IMR-90 (cell line): ENCODE measurements around the gene CDK17. TPM values are rescaled to one million over a fixed set of nuclear protein-coding genes. Genes with fewer than 3 reads are reported as not detected.

Experiments
- ATAC-seq: fragments of 200-7000 bp; cut with Tn5 transposase; 2 replicates; pipeline ENCODE4 v1.9.1; 2020; ENCODE audit warnings: low read depth, mild to moderate bottlenecking, moderate library complexity
- BruUV-seq: library from RNA; stranded (reverse); fragments of 400-500 nt; replicated peaks from 2 replicates; lab custom pipeline; 2021; lab: Mats Ljungman, UMichigan
- CTCF ChIA-PET: fragments of 300-600 bp; formaldehyde crosslinking; extraction: SDS; loops from one replicate; lab custom pipeline; 2021; ENCODE audit warnings: antibody characterized with exemption; lab: Yijun Ruan, JAX
- POLR2A ChIA-PET: fragments of 300-600 bp; sonication (Branson Sonifier 250); formaldehyde crosslinking; loops from one replicate; lab custom pipeline; 2022; ENCODE audit warnings: antibody characterized with exemption; ENCODE audit not compliant: unreplicated experiment; lab: Charles Lee
- DNase-seq: peaks from one replicate; pipeline ENCODE4 v3.0.0; 2013
- H2AFZ ChIP-seq: replicated peaks from 2 replicates; pipeline ENCODE3; 2013; ENCODE audit warnings: low read length, mild to moderate bottlenecking; ENCODE audit not compliant: poor library complexity
- H2AK5ac ChIP-seq: 2 replicates; pipeline ENCODE4 v1.6.1; 2013; ENCODE audit warnings: low read depth, low read length, inconsistent platforms
- H2AK9ac ChIP-seq: replicated peaks from 2 replicates; pipeline ENCODE3; 2013; ENCODE audit warnings: mild to moderate bottlenecking, low read depth, low read length, moderate library complexity; ENCODE audit not compliant: poor library complexity
- H2BK120ac ChIP-seq: 2 replicates; pipeline ENCODE4 v1.6.1; 2013; ENCODE audit warnings: low read depth, low read length, inconsistent platforms
- H2BK15ac ChIP-seq: 3 replicates; pipeline ENCODE4 v1.6.1; 2013; ENCODE audit warnings: low read depth, low read length, inconsistent platforms
- H2BK20ac ChIP-seq: 2 replicates; pipeline ENCODE4 v1.6.1; 2013; ENCODE audit warnings: low read depth, mild to moderate bottlenecking, inconsistent platforms, low read length, moderate library complexity
- H2BK5ac ChIP-seq: 2 replicates; pipeline ENCODE4 v1.6.1; 2013; ENCODE audit warnings: mild to moderate bottlenecking, low read depth, low read length, inconsistent platforms; ENCODE audit not compliant: poor library complexity, severe bottlenecking
- H3K14ac ChIP-seq: replicated peaks from 2 replicates; pipeline ENCODE4 v1.6.1; 2013; ENCODE audit warnings: low read depth, low read length, inconsistent platforms
- H3K18ac ChIP-seq: 2 replicates; pipeline ENCODE4 v1.6.1; 2013; ENCODE audit warnings: low read depth, low read length, control low read depth
- H3K23ac ChIP-seq: 2 replicates; pipeline ENCODE4 v1.6.1; 2013; ENCODE audit warnings: low read depth, low read length, inconsistent platforms
- H3K27ac ChIP-seq: 2 replicates; pipeline ENCODE4 v1.5.1; 2013; ENCODE audit warnings: mild to moderate bottlenecking, control low read depth, low read length; ENCODE audit not compliant: insufficient read depth
- H3K27me3 ChIP-seq: 2 replicates; pipeline ENCODE4 v1.6.1; 2013; ENCODE audit warnings: low read length; ENCODE audit not compliant: control insufficient read depth, insufficient read depth
- H3K36me3 ChIP-seq: 2 replicates; pipeline ENCODE4 v1.6.1; 2013; ENCODE audit warnings: low read length, mixed read lengths; ENCODE audit not compliant: control insufficient read depth, insufficient read depth
- H3K4ac ChIP-seq: 2 replicates; pipeline ENCODE4 v1.6.1; 2013; ENCODE audit warnings: low read depth, low read length, inconsistent platforms
- H3K4me1 ChIP-seq: 2 replicates; pipeline ENCODE4 v1.6.1; 2013; ENCODE audit warnings: low read length, mixed read lengths; ENCODE audit not compliant: control insufficient read depth, insufficient read depth
- H3K4me2 ChIP-seq: 2 replicates; pipeline ENCODE4 v1.6.1; 2013; ENCODE audit warnings: low read depth, mild to moderate bottlenecking, control low read depth, low read length, moderate library complexity
- H3K4me3 ChIP-seq: 2 replicates; pipeline ENCODE4 v1.5.1; 2013; ENCODE audit warnings: low read depth, mild to moderate bottlenecking, control low read depth, low read length, moderate library complexity; ENCODE audit not compliant: insufficient read depth
- H3K56ac ChIP-seq: 2 replicates; pipeline ENCODE4 v1.6.1; 2013; ENCODE audit warnings: low read length, inconsistent platforms; ENCODE audit not compliant: insufficient read depth; ENCODE audit errors: extremely low read depth
- H3K79me1 ChIP-seq, 2 experiments: 2 replicates each; pipeline ENCODE4 v1.6.1; 2013; ENCODE audit warnings: low read length in 2 of 2, inconsistent platforms in 1 of 2, low read depth in 1 of 2
- H3K9ac ChIP-seq: 2 replicates; pipeline ENCODE4 v1.6.1; 2013; ENCODE audit warnings: low read depth, low read length, control low read depth
- H3K9me1 ChIP-seq: 2 replicates; pipeline ENCODE4 v1.6.1; 2013; ENCODE audit warnings: low read length, inconsistent platforms; ENCODE audit not compliant: insufficient read depth
- H3K9me3 ChIP-seq: 2 replicates; pipeline ENCODE4 v1.6.1; 2013; ENCODE audit warnings: low read length; ENCODE audit not compliant: control insufficient read depth, insufficient read depth
- H4K20me1 ChIP-seq: 2 replicates; pipeline ENCODE4 v1.6.1; 2013; ENCODE audit warnings: low read length, inconsistent platforms; ENCODE audit not compliant: insufficient read depth
- H4K5ac ChIP-seq: 2 replicates; pipeline ENCODE4 v1.6.1; 2013; ENCODE audit warnings: mild to moderate bottlenecking, low read depth, low read length, control low read depth
- H4K8ac ChIP-seq, 2 experiments: 2 replicates each; pipeline ENCODE4 v1.6.1; 2013; ENCODE audit warnings: low read depth in 2 of 2, low read length in 2 of 2, control low read depth in 1 of 2, inconsistent platforms in 1 of 2
- H4K91ac ChIP-seq: 2 replicates; pipeline ENCODE4 v1.6.1; 2013; ENCODE audit warnings: low read depth, low read length, inconsistent platforms; ENCODE audit not compliant: insufficient read depth
- BHLHE40 ChIP-seq: fragments of 150-350 bp; IDR thresholded peaks from 2 replicates; pipeline ENCODE4 v1.6.1; 2016; ENCODE audit warnings: mild to moderate bottlenecking, low read depth, low read length
- CEBPB ChIP-seq: IDR thresholded peaks from 2 replicates; pipeline ENCODE4 v1.6.1; 2012; ENCODE audit warnings: low read depth, low read length, improper control_type of control experiment
- FOS ChIP-seq: fragments of 150-350 bp; IDR thresholded peaks from 2 replicates; pipeline ENCODE4 v1.6.1; 2016; ENCODE audit warnings: low read depth, low read length
- MAFK ChIP-seq: IDR thresholded peaks from 2 replicates; pipeline ENCODE4 v1.6.1; 2012; ENCODE audit warnings: low read depth, low read length, improper control_type of control experiment
- MAZ ChIP-seq: IDR thresholded peaks from 2 replicates; pipeline ENCODE4 v1.6.1; 2012; ENCODE audit warnings: low read depth, mild to moderate bottlenecking, low read length, improper control_type of control experiment, moderate library complexity, borderline replicate concordance
- MXI1 ChIP-seq: IDR thresholded peaks from 2 replicates; pipeline ENCODE4 v1.6.1; 2012; ENCODE audit warnings: low read depth, mild to moderate bottlenecking, low read length, moderate library complexity, borderline replicate concordance
- NFE2L2 ChIP-seq: fragments of 150-350 bp; IDR thresholded peaks from 2 replicates; pipeline ENCODE4 v1.6.1; 2016; ENCODE audit warnings: low read depth, mild to moderate bottlenecking, low read length
- POLR2A ChIP-seq: IDR thresholded peaks from 2 replicates; pipeline ENCODE4 v1.6.1; 2012; ENCODE audit warnings: mild to moderate bottlenecking, low read depth, low read length
- RAD21 ChIP-seq: IDR thresholded peaks from 2 replicates; pipeline ENCODE4 v1.6.1; 2012; ENCODE audit warnings: low read length, improper control_type of control experiment
- RCOR1 ChIP-seq: IDR thresholded peaks from 2 replicates; pipeline ENCODE4 v1.6.1; 2012; ENCODE audit warnings: mild to moderate bottlenecking, low read length, improper control_type of control experiment; ENCODE audit not compliant: insufficient replicate concordance
- RFX5 ChIP-seq: IDR thresholded peaks from 2 replicates; pipeline ENCODE4 v1.8.0; 2012; ENCODE audit warnings: low read depth, mild to moderate bottlenecking, low read length, moderate library complexity
- WGBS, 2 experiments: methylation state at CpG; one replicate each; pipeline versions ENCODE4 v1.1.5 to v1.1.7; 2013; ENCODE audit warnings: missing lambda C conversion rate in 2 of 2; ENCODE audit not compliant: insufficient read length in 1 of 2; ENCODE audit errors: extremely low coverage in 2 of 2; 5-methylcytosine and 5-hydroxymethylcytosine counted together
- dilution Hi-C: fragments of 300-500 bp; cut with HindIII; formaldehyde crosslinking; loops from one replicate; pipeline ENCODE4 v1.14.3; 2018; ENCODE audit warnings: low sequenced_read_pairs; ENCODE audit not compliant: unreplicated experiment
- in situ Hi-C: fragments of 300-500 bp; cut with MboI; formaldehyde crosslinking; loops from 3 replicates; pipeline ENCODE4 v1.14.3; 2019; ENCODE audit warnings: low sequenced_read_pairs, inconsistent platforms, mixed read lengths
- intact Hi-C: fragments of 100-400 bp; cut with micrococcal nuclease; formaldehyde crosslinking; loops from 2 replicates; pipeline ENCODE4 v1.10.0; 2022
- polyA plus RNA-seq, 3 experiments: library from polyadenylated mRNA; depleted of rRNA; stranded (reverse); fragments of >200 nt; gene quantifications; 2 replicates each; pipeline ENCODE4 v1.2.3, GENCODE V29; 2012; ENCODE audit warnings: low replicate concordance in 1 of 3
- total RNA-seq: library from RNA; depleted of rRNA; stranded (reverse); fragments of >200 nt; gene quantifications from 2 replicates; pipeline ENCODE4 v1.2.3, GENCODE V29; 2012
- TF ChIP-seq, protein P1 (sequence below): conservative IDR thresholded peaks from 2 replicates; pipeline ENCODE4 v1.5.1; 2012; ENCODE audit warnings: mild to moderate bottlenecking, low read depth, low read length, improper control_type of control experiment
- TF ChIP-seq, protein P2 (sequence below): fragments of 150-350 bp; IDR thresholded peaks from 2 replicates; pipeline ENCODE4 v1.6.1; 2016; ENCODE audit warnings: low read depth, mild to moderate bottlenecking, low read length, moderate library complexity, borderline replicate concordance
- TF ChIP-seq, protein P3 (sequence below): fragments of 150-350 bp; IDR thresholded peaks from 2 replicates; pipeline ENCODE4 v1.6.1; 2017; ENCODE audit warnings: mild to moderate bottlenecking, antibody characterized with exemption, low read length, low read depth

Gene CDK17
- total and polyA plus RNA-seq, 2 of the 4 experiments (the other 2 are of a cell fraction), result 14.5 to 50.2 TPM

DNA sequence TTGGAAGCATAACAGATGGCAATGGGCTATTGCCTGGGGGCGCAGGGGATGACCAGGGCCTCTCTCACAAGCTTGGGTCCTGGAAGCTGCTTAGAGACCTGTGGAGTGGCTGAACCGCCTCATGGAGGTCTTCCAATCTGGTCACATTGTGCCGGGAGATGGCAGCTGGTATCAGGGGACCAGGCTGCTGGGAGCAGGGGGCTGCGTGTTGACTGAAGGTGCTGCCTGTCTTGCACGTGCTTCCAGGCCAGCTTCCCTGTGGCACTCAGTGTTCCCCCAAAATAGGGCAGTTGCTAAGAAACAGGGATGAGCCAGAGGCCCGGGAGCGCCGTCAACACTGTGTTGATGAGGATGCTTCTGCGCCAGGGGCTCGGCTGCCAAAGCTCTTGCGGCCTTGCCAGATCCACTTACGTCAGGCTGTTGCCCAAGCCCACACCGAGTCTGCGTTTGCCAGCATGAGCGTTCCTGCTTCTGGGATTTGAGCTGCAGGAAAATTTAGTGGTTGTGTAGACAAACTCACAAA lies 166.2 kb downstream of the CDK17 start:
- Histone ChIP-seq H3K79me1 (peaks cover 55 to 91% of the 10 kb centered on the region in 2 experiments), H3K9me1 (peaks cover 38% of the 10 kb centered on the region), H4K8ac (peak overlapping the region in 1 of 2 experiments; percentile 22; a peak in 2 of 4 replicates), H2AK9ac (peak overlapping the region; percentile 30), H3K23ac (no peak overlapping the region), H3K14ac (0 out of 2 replicates have a peak overlapping the region, but pooled peaks have one; percentile 16), H3K9ac (no peak overlapping the region), H4K20me1 (peaks cover 72% of the 10 kb centered on the region), H3K27ac (peak overlapping the region; percentile 54; the same call in 1 of the 2 replicates), H3K4ac (peak overlapping the region; percentile 37), H3K36me3 (peaks cover 3% of the 10 kb centered on the region), H2BK120ac (no peak overlapping the region), H2AFZ (peak overlapping the region; percentile 16), H3K4me1 (peaks cover 36% of the 10 kb centered on the region), H4K5ac (no peak overlapping the region; the same call in 1 of the 2 replicates), H4K91ac (no peak overlapping the region), H3K27me3 (no peaks in the 10 kb centered on the region), H3K18ac (no peak overlapping the region; the same call in 1 of the 2 replicates), H2BK20ac (no peak overlapping the region), H2AK5ac (0 out of 2 replicates have a peak overlapping the region, but pooled peaks have one; percentile 69), H2BK15ac (no peak overlapping the region), H3K4me3 (no peak overlapping the region), H2BK5ac (peak overlapping the region; percentile 5), H3K4me2 (peak overlapping the region; percentile 15; the same call in 1 of the 2 replicates), H3K56ac (no peak overlapping the region), H3K9me3 (no peaks in the 10 kb centered on the region)
- intact Hi-C loops, result no loop called here
- ChIA-PET POLR2A (no interaction called here), CTCF (interaction anchor here (0.5 kb wide), 1 partner anchor 121 kb away, joined by 3 read pairs; no protein-coding TSS in a partner anchor)
- no TSS peak for BruUV-seq
- 41% methylated on average over 7 of the region's 15 CpGs; no CpG with 5 or more reads in 1 of the 2 experiments for WGBS, 2 experiments
- peak; percentile 10; the same call in 1 of the 2 replicates for TF ChIP-seq MAFK
- peak; percentile 96 for TF ChIP-seq BHLHE40
- TF ChIP-seq, protein P1, sequence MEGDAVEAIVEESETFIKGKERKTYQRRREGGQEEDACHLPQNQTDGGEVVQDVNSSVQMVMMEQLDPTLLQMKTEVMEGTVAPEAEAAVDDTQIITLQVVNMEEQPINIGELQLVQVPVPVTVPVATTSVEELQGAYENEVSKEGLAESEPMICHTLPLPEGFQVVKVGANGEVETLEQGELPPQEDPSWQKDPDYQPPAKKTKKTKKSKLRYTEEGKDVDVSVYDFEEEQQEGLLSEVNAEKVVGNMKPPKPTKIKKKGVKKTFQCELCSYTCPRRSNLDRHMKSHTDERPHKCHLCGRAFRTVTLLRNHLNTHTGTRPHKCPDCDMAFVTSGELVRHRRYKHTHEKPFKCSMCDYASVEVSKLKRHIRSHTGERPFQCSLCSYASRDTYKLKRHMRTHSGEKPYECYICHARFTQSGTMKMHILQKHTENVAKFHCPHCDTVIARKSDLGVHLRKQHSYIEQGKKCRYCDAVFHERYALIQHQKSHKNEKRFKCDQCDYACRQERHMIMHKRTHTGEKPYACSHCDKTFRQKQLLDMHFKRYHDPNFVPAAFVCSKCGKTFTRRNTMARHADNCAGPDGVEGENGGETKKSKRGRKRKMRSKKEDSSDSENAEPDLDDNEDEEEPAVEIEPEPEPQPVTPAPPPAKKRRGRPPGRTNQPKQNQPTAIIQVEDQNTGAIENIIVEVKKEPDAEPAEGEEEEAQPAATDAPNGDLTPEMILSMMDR, result no peak
- 0 out of 2 replicates have a peak, but pooled peaks have one; percentile 21 for TF ChIP-seq FOS
- no peak for TF ChIP-seq POLR2A
- TF ChIP-seq RAD21, result no peak
- TF ChIP-seq, protein P2, sequence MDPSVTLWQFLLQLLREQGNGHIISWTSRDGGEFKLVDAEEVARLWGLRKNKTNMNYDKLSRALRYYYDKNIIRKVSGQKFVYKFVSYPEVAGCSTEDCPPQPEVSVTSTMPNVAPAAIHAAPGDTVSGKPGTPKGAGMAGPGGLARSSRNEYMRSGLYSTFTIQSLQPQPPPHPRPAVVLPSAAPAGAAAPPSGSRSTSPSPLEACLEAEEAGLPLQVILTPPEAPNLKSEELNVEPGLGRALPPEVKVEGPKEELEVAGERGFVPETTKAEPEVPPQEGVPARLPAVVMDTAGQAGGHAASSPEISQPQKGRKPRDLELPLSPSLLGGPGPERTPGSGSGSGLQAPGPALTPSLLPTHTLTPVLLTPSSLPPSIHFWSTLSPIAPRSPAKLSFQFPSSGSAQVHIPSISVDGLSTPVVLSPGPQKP, result no peak
- no peak for TF ChIP-seq RCOR1
- TF ChIP-seq NFE2L2, result 0 out of 2 replicates have a peak, but pooled peaks have one; percentile 16
- TF ChIP-seq RFX5, result no peak
- TF ChIP-seq CEBPB, result peak; percentile 96
- TF ChIP-seq MAZ, result no peak
- TF ChIP-seq, protein P3, sequence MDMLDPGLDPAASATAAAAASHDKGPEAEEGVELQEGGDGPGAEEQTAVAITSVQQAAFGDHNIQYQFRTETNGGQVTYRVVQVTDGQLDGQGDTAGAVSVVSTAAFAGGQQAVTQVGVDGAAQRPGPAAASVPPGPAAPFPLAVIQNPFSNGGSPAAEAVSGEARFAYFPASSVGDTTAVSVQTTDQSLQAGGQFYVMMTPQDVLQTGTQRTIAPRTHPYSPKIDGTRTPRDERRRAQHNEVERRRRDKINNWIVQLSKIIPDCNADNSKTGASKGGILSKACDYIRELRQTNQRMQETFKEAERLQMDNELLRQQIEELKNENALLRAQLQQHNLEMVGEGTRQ, result no peak
- peak; percentile 64; the same call in 1 of the 2 replicates for TF ChIP-seq MXI1
- ATAC-seq (peak; percentile 69), DNase-seq (peak; percentile 95)
- dilution Hi-C loops, result no loop called here
- in situ Hi-C loops, result no loop called here
